GM18517 (cell line): ENCODE results near the gene UMODL1.
"Not testable (repeated sequence)": the region's sequence is repeated elsewhere in the genome, so short reads cannot be mapped to it uniquely, and the experiment has no call there.

Source experiments
- ATAC-seq: cut with Tn5 transposase; IDR thresholded peaks from one replicate; pipeline ENCODE4 v1.9.1; 2021; ENCODE audit warnings: mild to moderate bottlenecking, moderate library complexity; ENCODE audit not compliant: unreplicated experiment

UMODL1 gene

GRCh38 chr21:42112857-42113256 is 41.7 kb downstream of the UMODL1 start:
- ATAC-seq = no peak

GRCh38 chr21:42113926-42114409 is 42.9 kb downstream of the UMODL1 start:
- ATAC-seq = no peak

- ATAC-seq = no peak
These were observed 43.5 kb downstream of the UMODL1 start for GRCh38 chr21:42114646-42115045.

- ATAC-seq = no peak
These were observed 44.1 kb downstream of the UMODL1 start for GRCh38 chr21:42115136-42115683.

- not testable (repeated sequence) for ATAC-seq
These were observed 45.4 kb downstream of the UMODL1 start for GRCh38 chr21:42116551-42116950.

- no peak for ATAC-seq
These were observed 46.3 kb downstream of the UMODL1 start for GRCh38 chr21:42117229-42117966.

- no peak for ATAC-seq
These were observed 47.1 kb downstream of the UMODL1 start for GRCh38 chr21:42117967-42118780.

- ATAC-seq = no peak
These were observed 47.8 kb downstream of the UMODL1 start for GRCh38 chr21:42118901-42119300.

- no peak for ATAC-seq
These were observed 49.2 kb downstream of the UMODL1 start for GRCh38 chr21:42120101-42120902.

- no peak for ATAC-seq
These were observed 49.9 kb downstream of the UMODL1 start for GRCh38 chr21:42120903-42121535.

GRCh38 chr21:42121794-42122193 is 50.7 kb downstream of the UMODL1 start:
- ATAC-seq = no peak

- no peak for ATAC-seq
These were observed 51.3 kb downstream of the UMODL1 start for GRCh38 chr21:42122398-42122797.

GRCh38 chr21:42122808-42123207 is 51.7 kb downstream of the UMODL1 start:
- ATAC-seq = no peak

- ATAC-seq = no peak
These were observed 52.2 kb downstream of the UMODL1 start for GRCh38 chr21:42123219-42123908.

GRCh38 chr21:42124081-42124480 is 53.0 kb downstream of the UMODL1 start:
- ATAC-seq = no peak

GRCh38 chr21:42124826-42125570 is 53.9 kb downstream of the UMODL1 start:
- no peak for ATAC-seq

GRCh38 chr21:42125571-42126544 is 54.7 kb downstream of the UMODL1 start:
- ATAC-seq = no peak
